GM12891 (cell line): ENCODE data around the gene C9orf43.

Experiments
- POLR2A ChIP-seq: IDR thresholded peaks from 2 replicates; pipeline ENCODE4 v1.6.1; 2011; ENCODE audit warnings: low read depth, low read length, control low read depth
- POLR2AphosphoS5 ChIP-seq: IDR thresholded peaks from 2 replicates; pipeline ENCODE4 v1.6.1; 2011; ENCODE audit warnings: low read depth, low read length, control low read depth
- TAF1 ChIP-seq: IDR thresholded peaks from 2 replicates; pipeline ENCODE4 v1.6.1; 2011; ENCODE audit warnings: low read depth, low read length, control low read depth

DNA sequence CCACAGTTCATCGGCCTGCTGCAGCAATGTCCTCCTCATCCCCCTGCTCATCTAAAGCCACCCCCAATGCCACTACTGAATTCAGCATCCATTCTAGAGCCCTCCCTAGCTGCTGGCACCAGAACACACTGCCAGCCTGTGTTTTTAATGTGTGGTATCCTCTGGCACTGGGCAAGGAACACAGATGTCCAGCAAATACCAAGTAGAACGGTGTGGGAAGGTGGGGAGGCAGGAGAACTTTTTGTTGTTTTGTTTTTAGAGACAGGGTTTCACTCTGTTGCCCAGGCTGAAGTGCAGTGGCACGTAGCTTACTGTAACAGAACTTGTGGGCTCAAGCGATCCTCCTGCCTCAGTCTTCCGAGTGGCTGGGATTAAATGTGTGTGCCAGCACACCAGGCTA, 38.5 kb upstream of the C9orf43 start:
- TF ChIP-seq POLR2AphosphoS5: no peak
- TF ChIP-seq POLR2A: no peak
- TF ChIP-seq TAF1: no peak
